Skeletal muscle tissue (tissue), 5 donors: ENCODE data around the gene UBR2. TPM values are rescaled to one million over a fixed set of nuclear protein-coding genes. Genes with fewer than 3 reads are reported as not detected.
"Not testable (repeated sequence)": the region's sequence is repeated elsewhere in the genome, so short reads cannot be mapped to it uniquely, and the experiment has no call there.

Experiments
- H3K27ac ChIP-seq: one replicate; pipeline ENCODE4 v1.7.0; 2013; ENCODE audit warnings: mild to moderate bottlenecking, low read depth, low read length, inconsistent platforms
- H3K27me3 ChIP-seq, 3 donors: one replicate each; pipeline ENCODE4 v1.7.0; 2013; ENCODE audit warnings: low read length in 3 of 3; ENCODE audit not compliant: control insufficient read depth in 3 of 3, insufficient read depth in 3 of 3
- H3K36me3 ChIP-seq, 3 donors: one replicate each; pipeline ENCODE4 v1.7.0; 2013; ENCODE audit warnings: low read length in 3 of 3; ENCODE audit not compliant: control insufficient read depth in 3 of 3, insufficient read depth in 3 of 3
- H3K4me1 ChIP-seq, 3 donors: one replicate each; pipeline ENCODE4 v1.7.0; 2013; ENCODE audit warnings: low read length in 3 of 3, mild to moderate bottlenecking in 3 of 3; ENCODE audit not compliant: control insufficient read depth in 3 of 3, insufficient read depth in 3 of 3
- H3K4me3 ChIP-seq, 3 donors: one replicate each; pipeline ENCODE4 v1.7.0; 2013; ENCODE audit warnings: low read length in 3 of 3
- H3K9ac ChIP-seq, 3 donors: one replicate each; pipeline ENCODE4 v1.7.0; 2013; ENCODE audit warnings: low read length in 3 of 3, mild to moderate bottlenecking in 3 of 3, moderate library complexity in 2 of 3, low read depth in 1 of 3
- H3K9me3 ChIP-seq, 3 donors: one replicate each; pipeline ENCODE4 v1.7.0; 2013; ENCODE audit warnings: low read length in 3 of 3; ENCODE audit not compliant: control insufficient read depth in 3 of 3
- small RNA-seq: library from RNA; depleted of rRNA; stranded (forward); fragments of <200 nt; gene quantifications from one replicate; pipeline ENCODE3, GENCODE V24; 2014
- total RNA-seq: library from RNA; depleted of rRNA; stranded (reverse); fragments of >200 nt; gene quantifications from one replicate; pipeline ENCODE4 v1.2.3, GENCODE V29; 2014
- donor health status: Osteomylitis.

Gene UBR2
- total RNA-seq, 1 donor from 2014 or later: 24.0 TPM

GRCh38 chr6:42729731-42730130 is 165.9 kb downstream of the UBR2 start:
- no peaks in the 10 kb centered on the region for H3K36me3 ChIP-seq
- H3K4me1 ChIP-seq: peaks cover 15 to 19% (median 18%) of the 10 kb centered on the region in 3 donors
- H3K4me3 ChIP-seq: no peak overlapping the region
- H3K27me3 ChIP-seq: no peaks in the 10 kb centered on the region
- H3K27ac ChIP-seq: no peak overlapping the region
- no peaks in the 10 kb centered on the region for H3K9me3 ChIP-seq
- no peak overlapping the region for H3K9ac ChIP-seq

DNA sequence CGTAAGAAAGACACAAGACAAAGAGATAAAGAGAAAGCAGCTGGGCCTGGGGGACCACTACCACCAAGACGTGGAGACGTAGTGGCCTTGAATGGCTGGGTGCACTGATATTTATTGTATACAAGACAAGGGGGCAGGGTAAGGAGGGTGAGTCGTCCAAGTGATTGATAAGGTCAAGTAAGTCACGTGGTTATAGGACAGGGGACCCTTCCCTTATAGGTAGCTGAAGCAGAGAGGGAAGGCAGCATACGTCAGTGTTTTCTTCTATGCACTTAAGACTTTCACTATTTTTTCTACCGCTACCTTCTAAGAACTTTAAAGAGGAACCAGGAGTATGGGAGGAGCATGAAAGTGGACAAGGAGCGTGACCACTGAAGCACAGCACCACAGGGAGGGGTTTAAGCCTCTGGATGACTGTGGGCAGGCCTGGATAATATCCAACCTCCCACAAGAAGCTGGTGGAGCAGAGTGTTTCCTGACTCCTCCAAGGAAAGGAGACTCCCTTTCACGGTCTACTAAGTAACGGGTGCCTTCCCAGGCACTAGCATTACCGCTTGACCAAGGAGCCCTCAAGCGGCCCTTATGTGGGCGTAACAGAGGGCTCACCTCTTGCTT is 170.1 kb downstream of the UBR2 start:
- H3K4me3 ChIP-seq, H3K9me3 ChIP-seq, H3K9ac ChIP-seq, H3K36me3 ChIP-seq, H3K4me1 ChIP-seq, H3K27ac ChIP-seq, H3K27me3 ChIP-seq: not testable (repeated sequence)

- Histone ChIP-seq H3K9ac (no peak overlapping the region), H3K36me3 (no peaks in the 10 kb centered on the region), H3K4me1 (no peaks in the 10 kb centered on the region), H3K4me3 (no peak overlapping the region), H3K9me3 (no peaks in the 10 kb centered on the region), H3K27ac (no peak overlapping the region), H3K27me3 (no peaks in the 10 kb centered on the region)
Measured at GRCh38 chr6:42735976-42736375, 172.1 kb downstream of the UBR2 start.

DNA sequence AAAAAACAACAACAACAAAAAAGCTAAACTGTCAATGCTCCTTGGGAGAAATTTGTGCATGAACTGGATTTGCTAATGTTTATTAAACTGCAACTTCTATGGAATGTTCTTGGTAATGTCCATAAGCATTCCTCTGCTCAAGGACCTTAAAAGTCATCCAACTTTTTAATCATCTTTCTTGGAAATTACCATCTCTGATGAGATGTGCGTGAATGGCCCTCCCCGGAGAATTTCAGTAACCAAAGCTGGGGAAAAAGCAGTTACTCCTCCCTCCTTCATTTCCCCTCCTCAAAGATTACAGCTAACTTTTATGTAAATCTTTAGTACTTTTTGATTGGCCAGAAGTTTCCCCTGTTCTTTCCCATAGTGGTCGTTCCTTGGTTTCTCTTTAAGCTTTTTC is 176.9 kb downstream of the UBR2 start:
- Histone ChIP-seq H3K4me1 (peaks cover 9 to 21% (median 17%) of the 10 kb centered on the region in 3 donors), H3K27ac (no peak overlapping the region)

DNA sequence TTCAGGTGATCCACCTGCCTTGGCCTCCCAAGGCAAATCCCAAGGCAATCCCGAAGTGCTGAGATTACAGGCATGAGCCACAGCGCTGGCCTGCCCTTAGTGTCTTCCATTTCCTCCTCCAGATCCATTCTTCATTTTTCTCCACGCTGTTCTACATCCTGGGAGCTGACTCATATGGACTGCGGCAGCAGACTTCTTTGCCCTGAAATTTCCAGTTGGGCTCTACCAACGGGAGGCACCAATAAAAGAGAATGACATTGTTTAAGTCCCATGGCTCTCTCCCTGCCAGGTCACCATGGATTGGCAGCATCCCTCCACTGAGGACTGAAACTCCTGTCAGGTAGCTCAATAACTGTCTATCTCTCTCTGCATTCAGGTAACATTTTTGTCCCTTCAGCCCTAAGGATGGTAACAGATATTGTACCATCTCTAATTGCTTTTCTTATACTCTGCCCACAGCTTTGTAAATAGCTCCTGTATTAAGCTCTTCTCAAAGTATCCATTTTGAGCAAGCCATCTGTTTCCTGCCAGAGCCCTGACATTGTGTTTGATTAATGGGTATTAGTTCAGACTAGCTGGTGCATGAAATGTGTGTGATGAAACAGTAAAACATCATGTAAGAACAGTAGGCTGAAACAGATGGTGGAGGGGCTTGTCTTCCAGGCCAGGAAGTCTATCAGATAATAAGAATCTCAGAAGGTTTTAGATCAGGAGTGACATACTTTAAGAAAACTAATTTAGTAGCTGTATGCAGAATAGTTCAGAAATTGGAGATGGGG is 178.5 kb downstream of the UBR2 start:
- Histone ChIP-seq H3K4me3 (no peak overlapping the region), H3K27ac (no peak overlapping the region), H3K9ac (no peak overlapping the region), H3K36me3 (peaks cover 0 to 2% (median 0%) of the 10 kb centered on the region in 3 donors), H3K9me3 (no peaks in the 10 kb centered on the region), H3K4me1 (peaks cover 9 to 21% (median 20%) of the 10 kb centered on the region in 3 donors), H3K27me3 (no peaks in the 10 kb centered on the region)

More for the DNA sequence above, 176.9 kb downstream of the UBR2 start:
- Histone ChIP-seq H3K4me3 (no peak overlapping the region), H3K9ac (no peak overlapping the region), H3K9me3 (no peaks in the 10 kb centered on the region), H3K36me3 (peaks cover 0 to 2% (median 0%) of the 10 kb centered on the region in 3 donors), H3K27me3 (no peaks in the 10 kb centered on the region)

Small RNA genes lying within 50 kb of the gene (small RNA-seq; reads per million reads assigned to genes)
- gene RNU6-890P: not detected

Other genes starting within 250 kb of the UBR2 start
- gene TRERF1, start 112.1 kb upstream of the UBR2 start, total RNA-seq: 3.7 TPM
- 5.7 TPM for gene PRPH2, start 158.6 kb downstream of the UBR2 start, total RNA-seq
- 57.9 TPM for gene TBCC, start 182.1 kb downstream of the UBR2 start, total RNA-seq
- 10.4 TPM for gene BICRAL, start 218.0 kb downstream of the UBR2 start, total RNA-seq